NCI-H460 (cell line): ENCODE results near the gene EFNB1. TPM values are rescaled to one million over a fixed set of nuclear protein-coding genes. Genes with fewer than 3 reads are reported as not detected.

Experiments used
- DNase-seq: peaks from one replicate; pipeline ENCODE4 v3.0.0-alpha.2; 2016; ENCODE audit warnings: low read depth; ENCODE audit errors: extremely low read depth
- total RNA-seq: library from RNA; depleted of rRNA; stranded (reverse); fragments of >200 nt; shearing (Covaris generic); gene quantifications from 2 replicates; pipeline ENCODE4 v1.2.3, GENCODE V29; 2014

EFNB1 gene
- total RNA-seq, 1 experiment from 2014 or later, result 7.4 TPM

GRCh38 chrX:68841251-68842049 lies 12.6 kb downstream of the EFNB1 start:
- DNase-seq, result no peak

- DNase-seq, result no peak
These were observed 13.5 kb downstream of the EFNB1 start for GRCh38 chrX:68842351-68842750.

- DNase-seq, result no peak
These were observed 14.2 kb downstream of the EFNB1 start for GRCh38 chrX:68842781-68843581.

GRCh38 chrX:68843992-68844391 lies 15.2 kb downstream of the EFNB1 start:
- no peak for DNase-seq

GRCh38 chrX:68844581-68844980 lies 15.8 kb downstream of the EFNB1 start:
- DNase-seq, result no peak

- no peak for DNase-seq
These were observed 17.7 kb downstream of the EFNB1 start for GRCh38 chrX:68846536-68846935.

- no peak for DNase-seq
These were observed 18.4 kb downstream of the EFNB1 start for GRCh38 chrX:68847172-68847571.

GRCh38 chrX:68848189-68848940 lies 19.5 kb downstream of the EFNB1 start:
- no peak for DNase-seq

GRCh38 chrX:68851082-68851481 lies 22.3 kb downstream of the EFNB1 start:
- DNase-seq, result no peak

GRCh38 chrX:68852046-68852445 lies 23.2 kb downstream of the EFNB1 start:
- DNase-seq, result no peak

GRCh38 chrX:68853665-68854251 lies 24.9 kb downstream of the EFNB1 start:
- no peak for DNase-seq

GRCh38 chrX:68865300-68865699 lies 36.5 kb downstream of the EFNB1 start:
- DNase-seq, result no peak

GRCh38 chrX:68865926-68866325 lies 37.1 kb downstream of the EFNB1 start:
- no peak for DNase-seq

GRCh38 chrX:68867458-68868112 lies 38.8 kb downstream of the EFNB1 start:
- no peak for DNase-seq

GRCh38 chrX:68868316-68868715 lies 39.5 kb downstream of the EFNB1 start:
- no peak for DNase-seq

- DNase-seq, result no peak
These were observed 40.3 kb downstream of the EFNB1 start for GRCh38 chrX:68868902-68869800.

GRCh38 chrX:68870357-68870756 lies 41.5 kb downstream of the EFNB1 start:
- DNase-seq, result no peak

GRCh38 chrX:68872171-68872570 lies 43.4 kb downstream of the EFNB1 start:
- no peak for DNase-seq

- DNase-seq, result no peak
These were observed 45.3 kb downstream of the EFNB1 start for GRCh38 chrX:68874076-68874475.
